ENCODE measurements around the gene DPP6. TPM values are rescaled to one million over a fixed set of nuclear protein-coding genes. Genes with fewer than 3 reads are reported as not detected.

DPP6 gene
- total RNA-seq, 1 donor from 2014 or later: 0.48 TPM

DNA sequence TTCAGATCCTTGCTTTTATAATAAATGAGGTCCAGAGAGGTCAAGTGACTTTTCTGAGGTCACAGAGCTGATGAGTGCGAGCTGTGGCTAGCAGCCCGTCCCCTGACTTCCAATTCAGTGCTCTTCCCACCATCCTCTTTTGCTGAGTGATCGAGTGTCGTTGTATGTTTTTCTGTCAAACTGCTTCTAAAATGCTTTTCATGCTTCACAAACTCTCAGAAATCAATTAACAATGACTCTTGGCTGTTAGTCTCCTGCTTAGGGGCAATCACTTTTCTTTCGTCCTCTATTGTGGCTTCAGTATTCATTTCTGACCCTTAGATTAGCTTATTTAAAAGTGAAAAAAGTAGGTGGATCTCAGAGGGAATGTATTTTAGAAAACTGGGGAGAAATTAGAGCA is 423.7 kb downstream of the DPP6 start:
- Histone ChIP-seq H2AFZ (ENCODE audit: low read depth, low read length) (no peak overlapping the region), H3K27ac (ENCODE audit: low read depth, low read length) (no peak overlapping the region), H3K36me3 (ENCODE audit: insufficient read depth, low read length) (no peaks in the 10 kb centered on the region), H3K9me3 (ENCODE audit: insufficient read depth, low read depth, low read length) (no peaks in the 10 kb centered on the region), H3K79me2 (ENCODE audit: insufficient read depth, low read length) (no peaks in the 10 kb centered on the region), H3K4me3 (ENCODE audit: insufficient read depth, low read depth, low read length) (no peak overlapping the region), H3K4me1 (ENCODE audit: insufficient read depth, low read length) (no peaks in the 10 kb centered on the region), H4K20me1 (ENCODE audit: insufficient read depth, low read length) (no peaks in the 10 kb centered on the region), H3K9ac (ENCODE audit: low read length) (no peak overlapping the region), H3K27me3 (ENCODE audit: insufficient read depth, low read length) (no peaks in the 10 kb centered on the region), H3K4me2 (ENCODE audit: low read length) (no peak overlapping the region)
- H3K27ac Mint-ChIP-seq (ENCODE audit: unreplicated experiment): no peak overlapping the region
- peaks cover 2% of the 10 kb centered on the region for H3K27me3 Mint-ChIP-seq (ENCODE audit: low read depth, unreplicated experiment)
- H3K4me3 Mint-ChIP-seq (ENCODE audit: unreplicated experiment): no peak overlapping the region
- H3K4me1 Mint-ChIP-seq (ENCODE audit: low read depth, unreplicated experiment): no peaks in the 10 kb centered on the region
- no peaks in the 10 kb centered on the region for H3K36me3 Mint-ChIP-seq (ENCODE audit: low read depth, unreplicated experiment)
- DNase-seq (ENCODE audit: low read depth) (no peak), FAIRE-seq (no peak)
- TF ChIP-seq, protein P1, sequence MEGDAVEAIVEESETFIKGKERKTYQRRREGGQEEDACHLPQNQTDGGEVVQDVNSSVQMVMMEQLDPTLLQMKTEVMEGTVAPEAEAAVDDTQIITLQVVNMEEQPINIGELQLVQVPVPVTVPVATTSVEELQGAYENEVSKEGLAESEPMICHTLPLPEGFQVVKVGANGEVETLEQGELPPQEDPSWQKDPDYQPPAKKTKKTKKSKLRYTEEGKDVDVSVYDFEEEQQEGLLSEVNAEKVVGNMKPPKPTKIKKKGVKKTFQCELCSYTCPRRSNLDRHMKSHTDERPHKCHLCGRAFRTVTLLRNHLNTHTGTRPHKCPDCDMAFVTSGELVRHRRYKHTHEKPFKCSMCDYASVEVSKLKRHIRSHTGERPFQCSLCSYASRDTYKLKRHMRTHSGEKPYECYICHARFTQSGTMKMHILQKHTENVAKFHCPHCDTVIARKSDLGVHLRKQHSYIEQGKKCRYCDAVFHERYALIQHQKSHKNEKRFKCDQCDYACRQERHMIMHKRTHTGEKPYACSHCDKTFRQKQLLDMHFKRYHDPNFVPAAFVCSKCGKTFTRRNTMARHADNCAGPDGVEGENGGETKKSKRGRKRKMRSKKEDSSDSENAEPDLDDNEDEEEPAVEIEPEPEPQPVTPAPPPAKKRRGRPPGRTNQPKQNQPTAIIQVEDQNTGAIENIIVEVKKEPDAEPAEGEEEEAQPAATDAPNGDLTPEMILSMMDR (IDR thresholded peaks at IDR 0.05; ENCODE audit: insufficient read depth, low read depth, low read length): no peak
- TF ChIP-seq EZH2 (IDR thresholded peaks at IDR 0.05; ENCODE audit: insufficient read depth, low read length): no peak
- no peaks in the 10 kb centered on the region for H3K9me3 Mint-ChIP-seq (ENCODE audit: unreplicated experiment)

DNA sequence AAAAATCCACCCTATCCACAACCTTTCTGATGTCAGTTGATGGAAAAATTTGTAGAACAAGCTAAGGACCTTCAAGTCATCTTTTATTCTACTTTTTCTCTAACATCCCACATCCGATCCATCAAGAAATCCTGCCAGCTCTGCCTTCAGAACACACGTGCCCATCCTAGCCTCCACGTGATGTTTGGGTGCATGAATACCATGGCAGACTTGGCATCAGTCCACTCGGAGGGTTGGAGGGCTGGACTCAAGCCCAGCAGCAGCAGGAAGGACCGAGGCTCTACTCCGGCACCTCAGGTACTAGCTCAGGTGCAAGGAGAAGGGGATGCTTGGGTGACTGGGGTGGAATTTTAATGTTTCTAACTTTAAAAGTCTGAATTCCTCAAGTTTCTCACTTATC is 428.6 kb downstream of the DPP6 start:
- Mint-ChIP-seq H3K36me3 (ENCODE audit: low read depth, unreplicated experiment) (no peaks in the 10 kb centered on the region), H3K9me3 (ENCODE audit: unreplicated experiment) (no peaks in the 10 kb centered on the region), H3K4me3 (ENCODE audit: unreplicated experiment) (no peak overlapping the region), H3K4me1 (ENCODE audit: low read depth, unreplicated experiment) (no peaks in the 10 kb centered on the region), H3K27ac (ENCODE audit: unreplicated experiment) (no peak overlapping the region), H3K27me3 (ENCODE audit: low read depth, unreplicated experiment) (peaks cover 2% of the 10 kb centered on the region)
- Histone ChIP-seq H3K9me3 (ENCODE audit: insufficient read depth, low read depth, low read length) (peaks cover 8% of the 10 kb centered on the region), H3K27me3 (ENCODE audit: insufficient read depth, low read length) (no peaks in the 10 kb centered on the region), H3K4me1 (ENCODE audit: insufficient read depth, low read length) (no peaks in the 10 kb centered on the region), H3K9ac (ENCODE audit: low read length) (no peak overlapping the region), H3K79me2 (ENCODE audit: insufficient read depth, low read length) (no peaks in the 10 kb centered on the region), H3K4me3 (ENCODE audit: insufficient read depth, low read depth, low read length) (no peak overlapping the region), H2AFZ (ENCODE audit: low read depth, low read length) (no peak overlapping the region), H3K36me3 (ENCODE audit: insufficient read depth, low read length) (no peaks in the 10 kb centered on the region), H3K27ac (ENCODE audit: low read depth, low read length) (no peak overlapping the region), H4K20me1 (ENCODE audit: insufficient read depth, low read length) (no peaks in the 10 kb centered on the region), H3K4me2 (ENCODE audit: low read length) (no peak overlapping the region)
- FAIRE-seq (no peak), DNase-seq (ENCODE audit: low read depth) (no peak)
- TF ChIP-seq, protein P1 (IDR thresholded peaks at IDR 0.05; ENCODE audit: insufficient read depth, low read depth, low read length): no peak
- no peak for TF ChIP-seq EZH2 (IDR thresholded peaks at IDR 0.05; ENCODE audit: insufficient read depth, low read length)

DNA sequence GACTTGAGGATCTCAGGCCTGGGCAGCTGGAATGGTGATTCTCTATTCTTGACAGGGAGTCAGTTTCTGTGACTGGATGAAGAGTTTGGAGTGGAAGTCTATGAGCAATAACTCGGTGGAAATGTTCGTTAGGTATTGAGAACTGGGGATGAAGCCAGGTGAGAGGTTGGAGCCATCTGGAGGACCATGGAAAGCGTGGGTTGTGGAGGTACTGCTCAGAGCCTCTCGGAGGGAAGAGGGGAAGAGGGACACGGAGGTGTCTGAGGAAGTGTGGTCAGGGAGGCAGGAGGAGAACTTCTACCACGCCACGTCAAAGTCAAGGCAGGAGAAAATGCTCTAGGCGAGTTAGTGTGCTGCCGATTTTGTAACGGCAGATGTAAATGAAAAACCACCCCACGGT is 430.7 kb downstream of the DPP6 start:
- no peak overlapping the region for H3K4me3 Mint-ChIP-seq (ENCODE audit: unreplicated experiment)

More for the DNA sequence above, 430.7 kb downstream of the DPP6 start:
- no peak overlapping the region for H3K4me2 ChIP-seq (ENCODE audit: low read length)
- peaks cover 3% of the 10 kb centered on the region for H3K27me3 Mint-ChIP-seq (ENCODE audit: low read depth, unreplicated experiment)
- no peak for TF ChIP-seq EZH2 (IDR thresholded peaks at IDR 0.05; ENCODE audit: insufficient read depth, low read length)
- TF ChIP-seq, protein P1 (IDR thresholded peaks at IDR 0.05; ENCODE audit: insufficient read depth, low read depth, low read length): no peak
- H3K9me3 ChIP-seq (ENCODE audit: insufficient read depth, low read depth, low read length): peaks cover 8% of the 10 kb centered on the region
- H3K27ac Mint-ChIP-seq (ENCODE audit: unreplicated experiment): no peak overlapping the region
- no peaks in the 10 kb centered on the region for H3K4me1 ChIP-seq (ENCODE audit: insufficient read depth, low read length)
- H3K27me3 ChIP-seq (ENCODE audit: insufficient read depth, low read length): no peaks in the 10 kb centered on the region
- H3K4me1 Mint-ChIP-seq (ENCODE audit: low read depth, unreplicated experiment): no peaks in the 10 kb centered on the region
- FAIRE-seq: no peak
- no peaks in the 10 kb centered on the region for H3K36me3 Mint-ChIP-seq (ENCODE audit: low read depth, unreplicated experiment)
- DNase-seq (ENCODE audit: low read depth): no peak
- no peak overlapping the region for H3K9ac ChIP-seq (ENCODE audit: low read length)
- H3K36me3 ChIP-seq (ENCODE audit: insufficient read depth, low read length): no peaks in the 10 kb centered on the region
- no peaks in the 10 kb centered on the region for H3K9me3 Mint-ChIP-seq (ENCODE audit: unreplicated experiment)
- no peaks in the 10 kb centered on the region for H3K79me2 ChIP-seq (ENCODE audit: insufficient read depth, low read length)
- no peaks in the 10 kb centered on the region for H4K20me1 ChIP-seq (ENCODE audit: insufficient read depth, low read length)
- no peak overlapping the region for H3K27ac ChIP-seq (ENCODE audit: low read depth, low read length)
- no peak overlapping the region for H3K4me3 ChIP-seq (ENCODE audit: insufficient read depth, low read depth, low read length)
- H2AFZ ChIP-seq (ENCODE audit: low read depth, low read length): no peak overlapping the region
